ENCODE measurements around the gene COL27A1. TPM values are rescaled to one million over a fixed set of nuclear protein-coding genes. Genes with fewer than 3 reads are reported as not detected.
"Not testable (repeated sequence)": the region's sequence is repeated elsewhere in the genome, so short reads cannot be mapped to it uniquely, and the experiment has no call there.

COL27A1 gene
- total and polyA plus RNA-seq, 2 donors (not counting 3 experiments of a cell fraction or from before 2014, with no cell fraction given), result 14.7 to 49.1 TPM

GRCh38 chr9:114319147-114319546, 163.8 kb downstream of the COL27A1 start:
- DNase-seq (ENCODE audit: low read depth, low spot score) (no peak), FAIRE-seq (no peak)
- no TSS peak for BruUV-seq (replicated peaks)
- Histone ChIP-seq H2AFZ (ENCODE audit: low read depth, low read length) (no peak overlapping the region), H3K27me3 (ENCODE audit: control insufficient read depth in 2 of 2, insufficient read depth in 2 of 2, low read length in 2 of 2) (peaks cover 0 to 5% of the 10 kb centered on the region in 2 experiments), H3K9me1 (replicated peaks; ENCODE audit: control insufficient read depth, extremely low read depth, insufficient read depth, low read length) (no peaks in the 10 kb centered on the region), H3K36me3 (ENCODE audit: control insufficient read depth in 2 of 2, extremely low read depth in 1 of 2, insufficient read depth in 2 of 2, low read length in 2 of 2) (no peaks in the 10 kb centered on the region), H4K20me1 (replicated peaks; ENCODE audit: control insufficient read depth, extremely low read depth, insufficient read depth, low read length) (no peaks in the 10 kb centered on the region), H3K4me3 (replicated peaks in 1 of 3; ENCODE audit: insufficient read depth in 1 of 3, low read depth in 1 of 3, low read length in 3 of 3) (no peak overlapping the region), H3K4me2 (ENCODE audit: insufficient read depth, low read length) (no peak overlapping the region), H3K27ac (ENCODE audit: insufficient read depth, low read depth, low read length) (no peak overlapping the region), H3K79me2 (ENCODE audit: control insufficient read depth, insufficient read depth, low read length) (no peaks in the 10 kb centered on the region), H3K4me1 (ENCODE audit: control insufficient read depth, extremely low read depth, insufficient read depth, low read length) (no peaks in the 10 kb centered on the region), H3K9ac (replicated peaks; ENCODE audit: extremely low read depth, insufficient read depth, low read length) (no peak overlapping the region), H3K9me3 (replicated peaks; ENCODE audit: control insufficient read depth, insufficient read depth, low read length) (no peaks in the 10 kb centered on the region)
- ChIA-PET CTCF (interaction anchor here (1.0 to 1.4 kb wide), 2 partner anchors 12 to 211 kb away, joined by 3 to 4 read pairs; no protein-coding TSS in a partner anchor), POLR2A (no interaction called here)
- dilution Hi-C loops (cut with MboI; ENCODE audit: extremely low pct_ligation_motif_present, low sequenced_read_pairs) (no loop called here), intact Hi-C loops (cut with micrococcal nuclease) (no loop called here)
- TF ChIP-seq POLR2AphosphoS5 (IDR thresholded peaks at IDR 0.05; ENCODE audit: insufficient read depth, low read depth, low read length), result no peak
- TF ChIP-seq JUN (IDR thresholded peaks at IDR 0.05; ENCODE audit: borderline replicate concordance, insufficient read depth, insufficient read length, low read depth), result no peak

- CTCF ChIA-PET, result interaction anchor here (1.4 kb wide), 1 partner anchor 13 kb away, joined by 3 read pairs; no protein-coding TSS in a partner anchor
- H3K4me3 ChIP-seq (replicated peaks in 1 of 3; ENCODE audit: insufficient read depth in 1 of 3, low read depth in 1 of 3, low read length in 3 of 3); intact Hi-C loops (cut with micrococcal nuclease); BruUV-seq (replicated peaks); H3K9ac ChIP-seq (replicated peaks; ENCODE audit: extremely low read depth, insufficient read depth, low read length); H3K36me3 ChIP-seq (ENCODE audit: control insufficient read depth in 2 of 2, extremely low read depth in 1 of 2, insufficient read depth in 2 of 2, low read length in 2 of 2); FAIRE-seq; H4K20me1 ChIP-seq (replicated peaks; ENCODE audit: control insufficient read depth, extremely low read depth, insufficient read depth, low read length); H3K79me2 ChIP-seq (ENCODE audit: control insufficient read depth, insufficient read depth, low read length); H3K4me2 ChIP-seq (ENCODE audit: insufficient read depth, low read length); dilution Hi-C loops (cut with MboI; ENCODE audit: extremely low pct_ligation_motif_present, low sequenced_read_pairs); H3K9me3 ChIP-seq (replicated peaks; ENCODE audit: control insufficient read depth, insufficient read depth, low read length); H3K27me3 ChIP-seq (ENCODE audit: control insufficient read depth in 2 of 2, insufficient read depth in 2 of 2, low read length in 2 of 2); H3K27ac ChIP-seq (ENCODE audit: insufficient read depth, low read depth, low read length); H2AFZ ChIP-seq (ENCODE audit: low read depth, low read length); H3K9me1 ChIP-seq (replicated peaks; ENCODE audit: control insufficient read depth, extremely low read depth, insufficient read depth, low read length); POLR2A ChIA-PET; DNase-seq (ENCODE audit: low read depth, low spot score); H3K4me1 ChIP-seq (ENCODE audit: control insufficient read depth, extremely low read depth, insufficient read depth, low read length): not testable (repeated sequence)
Measured at GRCh38 chr9:114320710-114321109, 165.4 kb downstream of the COL27A1 start.

Measured in endothelial cell of umbilical vein (primary cell).